Lower leg skin (tissue), 4 donors: ENCODE data around the gene CHRNG. TPM values are rescaled to one million over a fixed set of nuclear protein-coding genes. Genes with fewer than 3 reads are reported as not detected.

Source experiments
- DNase-seq, 2 donors: peaks; one replicate each; pipeline ENCODE4 v3.0.0-alpha.2; 2019; ENCODE audit warnings: low spot score in 2 of 2
- H3K4me3 ChIP-seq: fragments of 200-600 bp; sonication (generic); 2 replicates; pipeline ENCODE4 v1.5.1; 2017; ENCODE audit warnings: mild to moderate bottlenecking, low read depth; ENCODE audit not compliant: poor library complexity, severe bottlenecking
- CTCF ChIP-seq, 3 donors: fragments of 450-650 bp; IDR thresholded peaks; one replicate each; pipeline ENCODE4 v1.5.1; 2016; ENCODE audit warnings: antibody characterized with exemption in 3 of 3, mild to moderate bottlenecking in 3 of 3, moderate library complexity in 2 of 3
- POLR2A ChIP-seq, 2 donors: fragments of 450-650 bp; IDR thresholded peaks; one replicate each; pipeline ENCODE4 v1.6.1; 2016 to 2017; ENCODE audit warnings: antibody characterized with exemption in 2 of 2, mild to moderate bottlenecking in 1 of 2, moderate library complexity in 1 of 2
- WGBS, 2 donors: methylation state at CpG; one replicate each; pipeline ENCODE4 v1.1.5; 2018; 5-methylcytosine and 5-hydroxymethylcytosine counted together
- intact Hi-C: fragments of 100-400 bp; cut with DNase I; formaldehyde crosslinking; loops from one replicate; pipeline ENCODE4 v1.15.0; 2023; ENCODE audit warnings: low total_unique reads
- total RNA-seq, 4 donors: library from RNA; depleted of rRNA; stranded (reverse); fragments of >200 nt; gene quantifications; one replicate each; pipeline ENCODE4 v1.1.0, GENCODE V29; 2016

CHRNG gene
- total RNA-seq, 4 donors from 2014 or later: not detected

GRCh38 chr2:232523402-232523681 is 16.1 kb upstream of the CHRNG start:
- no peak for TF ChIP-seq CTCF (IDR thresholded peaks at IDR 0.05)
- WGBS, 2 donors: 5 to 16% methylated on average over 8 to 16 of the region's 16 CpGs
- intact Hi-C loops: no loop called here
- H3K4me3 ChIP-seq: no peak overlapping the region
- DNase-seq: no peak

GRCh38 chr2:232523682-232524597 is 15.6 kb upstream of the CHRNG start:
- intact Hi-C loops: no loop called here
- DNase-seq: no peak
- no peak overlapping the region for H3K4me3 ChIP-seq
- TF ChIP-seq POLR2A (IDR thresholded peaks at IDR 0.05) (no peak), CTCF (IDR thresholded peaks at IDR 0.05) (no peak)
- 1 to 3% methylated on average over 47 to 51 of the region's 75 CpGs for WGBS, 2 donors

- intact Hi-C loops: no loop called here
- no peak overlapping the region for H3K4me3 ChIP-seq
- 73 to 77% methylated on average over 6 of the region's 6 CpGs for WGBS, 2 donors
- no peak for DNase-seq
- no peak for TF ChIP-seq CTCF (IDR thresholded peaks at IDR 0.05)
- TF ChIP-seq POLR2A (IDR thresholded peaks at IDR 0.05): no peak
Observed at GRCh38 chr2:232524771-232525170, 14.7 kb upstream of the CHRNG start.

GRCh38 chr2:232525199-232525598 is 14.3 kb upstream of the CHRNG start:
- intact Hi-C loops: no loop called here
- DNase-seq: no peak
- no peak overlapping the region for H3K4me3 ChIP-seq
- WGBS, 2 donors: 72 to 97% methylated on average over 6 to 12 of the region's 14 CpGs
- TF ChIP-seq CTCF (IDR thresholded peaks at IDR 0.05) (no peak), POLR2A (IDR thresholded peaks at IDR 0.05) (no peak)

- no peak within 1 kb of the TSS for H3K4me3 ChIP-seq
- no peak for DNase-seq
- intact Hi-C loops: no loop called here
- no peak for TF ChIP-seq CTCF (IDR thresholded peaks at IDR 0.05)
- 19 to 24% methylated on average over 9 to 11 of the region's 18 CpGs for WGBS, 2 donors
Observed at GRCh38 chr2:232525791-232526371, 13.6 kb upstream of the CHRNG start, which contains the start of gene CHRND. Gene CHRND, plus strand, starts transcription at chr2:232526160. Its CDS starts 56 bp downstream, at chr2:232526216.
